A204.1 (cell line): ENCODE measurements around the gene AFF3.

Experiments used
- FAIRE-seq: peaks from 2 replicates; lab custom pipeline; 2012; peaks lifted over from hg19 to GRCh38; lab: Jason Lieb, UNC

The AFF3 gene

GRCh38 chr2:99819766-99820165 is 322.6 kb downstream of the AFF3 start:
- FAIRE-seq = no peak

GRCh38 chr2:99818842-99819241 is 323.5 kb downstream of the AFF3 start:
- no peak for FAIRE-seq

DNA sequence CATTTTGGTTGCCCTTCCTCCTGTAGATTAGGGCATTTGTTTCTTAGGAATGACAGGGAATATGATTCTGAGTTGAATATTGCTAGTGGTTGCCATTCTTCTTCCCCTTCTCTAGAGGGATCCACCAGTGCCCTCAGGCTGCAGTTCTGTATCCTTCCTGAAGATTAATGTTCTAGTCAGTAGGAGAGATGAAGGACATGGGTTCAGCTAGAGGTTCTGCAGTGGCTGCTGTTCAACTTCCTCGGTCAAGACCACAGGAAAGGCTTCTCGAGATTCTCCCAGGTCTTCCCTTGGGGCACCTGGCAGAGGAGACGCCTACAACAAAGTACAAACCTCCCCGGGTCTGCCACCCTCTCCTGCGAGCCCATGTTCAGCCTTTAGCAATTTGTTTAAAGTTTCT is 325.5 kb downstream of the AFF3 start:
- no peak for FAIRE-seq

DNA sequence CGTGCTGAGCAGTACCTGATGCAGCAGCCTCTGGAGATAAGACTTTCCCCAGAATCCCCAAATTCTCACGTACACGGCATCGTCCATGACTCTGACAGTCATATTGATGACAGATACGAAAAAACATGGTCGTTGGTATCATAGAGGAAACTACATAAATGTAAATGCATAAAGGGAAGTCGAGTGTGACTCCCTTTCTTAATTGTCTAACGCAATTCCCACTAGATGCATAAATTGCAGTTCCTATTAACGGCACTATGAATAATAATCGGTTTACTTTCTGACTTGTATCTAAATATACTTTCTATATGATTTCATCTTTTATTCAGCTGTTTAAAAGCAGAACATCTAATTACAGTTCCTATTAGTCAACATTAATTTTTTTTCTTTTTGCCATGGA is 330.0 kb downstream of the AFF3 start:
- FAIRE-seq = no peak

DNA sequence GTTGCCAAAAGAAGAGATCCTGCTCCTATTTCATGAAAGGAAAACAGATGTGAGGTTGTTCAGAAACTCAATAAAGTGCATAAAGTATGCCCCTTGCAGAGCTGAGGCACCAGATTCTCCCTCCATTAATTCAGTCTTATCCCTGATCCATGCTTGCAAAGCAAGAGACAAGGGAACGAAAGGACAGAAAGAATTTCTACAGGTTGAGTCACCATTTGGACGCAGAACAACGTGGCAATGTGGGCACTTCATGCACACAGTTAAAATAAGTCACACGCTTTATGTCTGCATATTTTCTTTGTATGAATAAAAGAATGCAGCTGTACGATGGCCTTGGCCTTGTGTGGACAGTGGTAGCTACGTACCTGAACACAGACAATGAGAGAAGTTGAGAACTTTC is 330.8 kb downstream of the AFF3 start:
- FAIRE-seq = no peak

DNA sequence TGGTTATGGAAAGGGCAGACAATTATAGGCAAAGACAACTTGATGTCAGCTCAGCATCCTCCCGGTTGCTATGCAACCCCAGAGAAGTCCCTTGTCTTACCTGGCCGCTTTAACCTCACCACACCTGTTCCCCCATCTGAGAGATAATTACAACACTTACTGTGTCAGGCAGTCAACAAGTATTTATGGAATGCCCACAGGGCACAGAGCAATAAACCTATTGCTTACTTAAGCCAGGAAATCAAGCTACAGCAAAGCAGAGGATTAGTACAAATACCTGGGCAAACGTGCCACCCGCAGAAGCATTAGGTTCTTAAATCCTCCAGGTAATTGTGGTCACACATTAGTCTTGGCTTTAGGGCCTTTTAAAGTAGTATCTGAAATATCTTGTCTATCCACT is 332.2 kb downstream of the AFF3 start:
- no peak for FAIRE-seq

GRCh38 chr2:99809259-99809900 is 333.0 kb downstream of the AFF3 start:
- FAIRE-seq = no peak

GRCh38 chr2:99808361-99809200 is 333.8 kb downstream of the AFF3 start:
- no peak for FAIRE-seq

- no peak for FAIRE-seq
Measured at GRCh38 chr2:99806758-99807157, 335.6 kb downstream of the AFF3 start.

DNA sequence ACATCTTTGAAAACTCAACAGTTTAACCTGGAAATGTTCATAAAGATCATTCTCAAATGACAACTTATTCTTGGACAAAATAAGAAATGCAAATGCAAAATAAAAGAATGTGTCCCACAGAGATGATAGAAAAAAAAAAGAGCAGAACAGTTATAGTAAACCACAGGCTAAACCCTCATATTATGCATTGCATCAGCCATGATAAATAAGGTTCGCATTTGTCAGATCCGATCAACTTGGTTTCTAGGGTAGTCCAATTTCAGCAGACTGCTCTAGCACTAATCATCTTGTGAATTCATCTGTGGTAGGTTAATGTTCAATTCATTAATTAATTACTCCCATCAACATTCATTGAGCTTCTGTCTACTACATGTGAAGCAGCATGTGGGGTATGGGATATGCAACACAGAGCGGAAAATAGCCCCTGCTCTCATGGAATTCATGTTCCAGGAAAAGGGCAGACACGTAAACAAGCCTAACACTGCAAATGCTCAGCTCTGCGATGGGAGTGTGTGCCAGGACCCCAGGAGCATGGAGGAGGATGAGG is 336.4 kb downstream of the AFF3 start:
- FAIRE-seq = no peak

GRCh38 chr2:99803846-99804245 is 338.5 kb downstream of the AFF3 start:
- FAIRE-seq = no peak

DNA sequence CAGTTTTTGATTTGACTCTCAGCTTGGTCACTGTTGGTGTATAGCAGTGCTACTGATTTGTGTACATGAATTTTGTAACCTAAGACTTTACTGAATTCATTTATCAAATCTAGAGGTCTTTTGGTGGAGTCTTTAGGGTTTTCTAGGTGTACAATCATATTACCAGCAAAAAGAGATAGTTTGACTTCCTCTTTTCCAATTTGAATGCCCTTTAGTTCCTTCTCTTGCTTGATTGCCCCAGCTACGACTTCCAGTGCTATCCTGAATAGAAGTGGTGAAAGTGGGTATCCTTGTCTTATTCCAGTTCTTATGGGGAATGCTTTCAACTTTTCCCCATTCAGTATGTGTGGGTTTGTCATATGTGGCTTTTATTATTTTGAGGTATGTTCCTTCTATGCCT is 339.7 kb downstream of the AFF3 start:
- no peak for FAIRE-seq

- FAIRE-seq = no peak
Measured at GRCh38 chr2:99801327-99801901, 341.0 kb downstream of the AFF3 start.

- FAIRE-seq = no peak
Measured at GRCh38 chr2:99797475-99797874, 344.9 kb downstream of the AFF3 start.

- FAIRE-seq = no peak
Measured at GRCh38 chr2:99794414-99794813, 348.0 kb downstream of the AFF3 start.

DNA sequence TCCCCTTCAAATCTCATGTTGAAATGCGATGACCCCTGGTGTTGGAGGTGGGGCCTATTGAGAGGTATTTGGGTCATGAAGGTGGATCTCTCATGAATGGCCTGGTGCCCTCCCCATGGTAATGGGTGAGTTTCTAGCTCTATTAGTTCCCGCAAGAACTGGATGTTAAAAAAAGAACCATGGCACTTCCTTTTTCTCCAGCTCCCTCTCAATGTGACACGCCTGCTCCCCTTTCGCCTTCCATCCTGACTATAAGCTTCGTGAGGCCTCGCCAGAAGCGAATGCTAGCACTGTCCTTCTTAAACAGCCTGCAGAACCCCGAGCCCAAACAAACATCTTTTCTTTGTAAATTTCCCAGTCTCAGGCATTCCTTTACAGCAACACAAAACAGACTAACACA is 349.4 kb downstream of the AFF3 start:
- FAIRE-seq = no peak

DNA sequence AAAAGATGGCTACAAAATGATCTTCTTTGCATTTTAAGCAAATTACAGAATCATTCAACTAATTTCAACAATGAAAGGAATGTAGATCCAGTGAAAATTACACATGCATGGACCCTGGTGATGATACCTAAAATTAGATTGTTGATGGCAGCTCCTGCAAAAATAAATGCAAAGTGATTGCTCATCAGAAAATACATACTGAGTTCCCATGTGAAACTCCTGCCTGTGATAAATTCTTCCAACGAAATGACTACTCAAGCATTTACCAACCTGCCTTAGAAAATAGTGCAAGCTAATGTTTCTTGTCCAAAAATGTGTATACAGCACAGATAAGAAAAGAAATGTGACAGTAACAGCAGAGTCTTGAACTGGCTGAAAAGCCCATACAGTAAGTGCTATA is 352.5 kb downstream of the AFF3 start:
- no peak for FAIRE-seq

DNA sequence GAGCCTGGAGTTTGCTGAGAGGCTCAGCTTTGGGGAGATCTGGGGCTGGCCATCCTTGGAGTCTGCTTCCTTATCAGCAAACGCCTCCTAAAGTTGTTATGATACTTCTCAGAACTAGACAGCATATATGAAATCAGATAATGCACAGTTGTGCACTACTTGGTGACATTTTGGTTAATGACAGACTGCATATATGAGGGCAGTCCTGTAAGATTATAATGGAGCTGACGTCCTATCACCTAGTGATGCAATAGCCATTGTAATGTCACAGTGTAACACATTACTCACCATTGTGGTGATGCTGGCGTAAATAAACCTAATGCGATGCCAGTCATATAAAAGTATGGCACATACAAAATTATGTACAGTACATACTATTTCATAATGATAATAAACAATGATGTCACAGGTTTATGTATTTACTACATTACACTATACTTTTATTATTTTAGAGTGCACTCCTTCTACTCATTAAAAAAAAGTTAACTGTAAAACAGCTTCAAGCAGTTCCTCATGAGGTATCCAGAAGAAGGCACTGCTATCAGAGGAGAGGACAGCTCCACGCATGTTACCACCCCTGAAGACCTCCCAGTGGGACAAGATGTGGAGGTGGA is 354.5 kb downstream of the AFF3 start:
- no peak for FAIRE-seq

DNA sequence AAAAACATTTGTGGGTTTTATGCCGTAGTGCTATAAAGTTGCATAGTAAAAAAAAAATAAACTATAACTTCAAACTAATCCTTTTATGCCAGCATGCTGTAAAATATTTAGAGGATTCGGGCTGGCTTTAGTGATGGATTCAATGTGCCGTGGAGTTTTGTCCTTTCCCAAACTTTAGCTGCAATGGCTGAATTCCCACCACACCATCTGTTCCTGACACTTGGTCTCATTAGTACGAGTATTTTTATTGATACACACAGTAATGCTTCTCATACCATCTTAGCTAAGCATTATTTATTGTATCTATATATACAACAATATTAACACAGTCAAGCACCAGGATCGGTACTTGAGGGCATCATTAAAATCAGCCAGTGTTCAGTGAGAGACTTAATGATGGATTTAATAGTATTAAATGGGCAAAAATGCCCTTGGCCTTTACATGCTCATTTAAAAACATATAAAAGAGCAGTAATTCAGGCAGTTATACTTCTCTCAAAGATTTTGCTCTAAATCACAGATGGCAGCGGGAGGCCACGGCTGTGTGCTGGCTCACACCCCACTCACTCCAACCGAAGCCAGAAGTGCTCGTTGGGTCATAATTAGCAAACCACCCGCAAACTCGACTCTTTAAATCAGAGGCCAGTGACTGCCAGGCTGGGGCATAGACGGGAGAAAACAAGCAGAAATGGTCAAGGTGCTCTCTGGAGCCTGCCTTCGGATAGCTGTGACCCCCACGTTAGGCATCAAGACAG is 355.6 kb downstream of the AFF3 start:
- FAIRE-seq = no peak

DNA sequence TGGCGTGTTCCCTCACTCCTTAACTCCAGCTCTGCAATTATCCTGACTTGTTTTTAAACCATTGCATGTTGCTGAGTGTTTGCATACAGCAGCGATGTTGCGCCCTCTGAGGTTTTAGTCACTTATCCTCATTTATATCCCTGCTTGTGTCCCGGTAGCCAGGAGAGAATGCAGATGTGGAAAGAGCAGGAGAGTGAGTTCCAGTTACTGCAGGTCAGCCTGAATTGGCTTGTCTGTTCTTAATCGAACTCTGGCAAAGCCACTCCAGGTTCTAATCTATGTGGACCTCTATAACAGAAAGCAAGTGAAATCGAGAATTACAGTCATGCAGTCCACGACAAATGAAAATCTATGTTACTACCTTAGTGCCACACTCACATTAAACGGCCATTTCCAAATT is 357.4 kb downstream of the AFF3 start:
- no peak for FAIRE-seq

DNA sequence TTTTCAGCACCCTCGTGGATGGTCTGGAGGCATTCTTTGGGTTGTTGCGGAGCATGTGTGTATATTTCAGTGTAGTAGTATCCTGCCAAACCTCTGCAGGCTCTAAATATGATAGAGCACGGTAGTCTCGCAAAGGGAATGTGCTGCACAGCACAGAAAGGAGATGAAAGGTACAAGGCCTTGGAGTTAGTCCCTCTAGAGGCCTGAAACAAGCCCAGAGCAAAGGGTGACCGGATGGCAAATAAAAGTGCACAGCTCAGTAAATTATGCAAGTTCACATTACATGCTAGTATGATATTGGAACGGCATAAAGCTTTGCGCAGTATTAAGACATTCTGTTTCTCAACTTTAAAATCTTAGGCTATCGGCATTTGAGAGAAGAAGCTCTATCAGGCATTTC is 358.1 kb downstream of the AFF3 start:
- FAIRE-seq = no peak

GRCh38 chr2:99780276-99780675 is 362.1 kb downstream of the AFF3 start:
- no peak for FAIRE-seq
